H9 (cell line): ENCODE results near the gene PRPSAP2. TPM values are rescaled to one million over a fixed set of nuclear protein-coding genes. Genes with fewer than 3 reads are reported as not detected.

ENCODE experiments used
- DNase-seq: peaks from one replicate; pipeline ENCODE4 v3.0.0-alpha.2; 2017
- H2AFZ ChIP-seq: one replicate; pipeline ENCODE4 v1.6.1; 2013; ENCODE audit warnings: mild to moderate bottlenecking, low read length, control low read depth, moderate library complexity
- H2AK5ac ChIP-seq: 2 replicates; pipeline ENCODE4 v1.6.1; 2013; ENCODE audit warnings: low read length, control low read depth, mixed read lengths; ENCODE audit not compliant: insufficient read length
- H2BK120ac ChIP-seq: one replicate; pipeline ENCODE4 v1.6.1; 2013; ENCODE audit warnings: low read depth, mild to moderate bottlenecking, low read length, control low read depth, inconsistent platforms; ENCODE audit not compliant: poor library complexity, severe bottlenecking
- H2BK12ac ChIP-seq: 2 replicates; pipeline ENCODE4 v1.6.1; 2013; ENCODE audit warnings: low read length, control low read depth, mixed read lengths, low read depth; ENCODE audit not compliant: insufficient read length
- H2BK15ac ChIP-seq: 2 replicates; pipeline ENCODE4 v1.6.1; 2013; ENCODE audit warnings: low read depth, low read length, control low read depth
- H2BK20ac ChIP-seq: one replicate; pipeline ENCODE4 v1.6.1; 2013; ENCODE audit warnings: low read depth, mild to moderate bottlenecking, low read length, control low read depth, inconsistent platforms; ENCODE audit not compliant: poor library complexity, severe bottlenecking
- H2BK5ac ChIP-seq: 2 replicates; pipeline ENCODE4 v1.6.1; 2013; ENCODE audit warnings: low read length, control low read depth, mixed read lengths; ENCODE audit not compliant: insufficient read length
- H3K14ac ChIP-seq: 2 replicates; pipeline ENCODE4 v1.6.1; 2013; ENCODE audit warnings: low read length, control low read depth; ENCODE audit not compliant: insufficient read depth
- H3K18ac ChIP-seq: 2 replicates; pipeline ENCODE4 v1.6.1; 2013; ENCODE audit warnings: low read depth, mild to moderate bottlenecking, mixed read lengths, low read length, control low read depth; ENCODE audit not compliant: insufficient read length
- H3K23ac ChIP-seq: 2 replicates; pipeline ENCODE4 v1.6.1; 2013; ENCODE audit warnings: low read length, control low read depth, mixed read lengths, low read depth; ENCODE audit not compliant: insufficient read length
- H3K23me2 ChIP-seq: 2 replicates; pipeline ENCODE4 v1.6.1; 2013; ENCODE audit warnings: low read depth, mild to moderate bottlenecking, mixed read lengths, low read length, control low read depth; ENCODE audit not compliant: insufficient read length, poor library complexity, severe bottlenecking
- H3K27ac ChIP-seq: 2 replicates; pipeline ENCODE4 v1.5.1; 2013; ENCODE audit warnings: low read length, control low read depth, mixed read lengths, low read depth; ENCODE audit not compliant: insufficient read length
- H3K27me3 ChIP-seq: 2 replicates; pipeline ENCODE4 v1.6.1; 2013; ENCODE audit warnings: low read length, control low read depth, inconsistent platforms; ENCODE audit not compliant: insufficient read depth
- H3K4ac ChIP-seq: 2 replicates; pipeline ENCODE4 v1.6.1; 2013; ENCODE audit warnings: low read depth, mild to moderate bottlenecking, control low read depth, inconsistent platforms, low read length, moderate library complexity
- H3K4me1 ChIP-seq: 2 replicates; pipeline ENCODE4 v1.6.1; 2013; ENCODE audit warnings: low read length, control low read depth, inconsistent platforms; ENCODE audit not compliant: insufficient read depth
- H3K4me2 ChIP-seq: 2 replicates; pipeline ENCODE4 v1.6.1; 2013; ENCODE audit warnings: low read length, control low read depth, mixed read lengths; ENCODE audit not compliant: insufficient read length, insufficient read depth
- H3K56ac ChIP-seq: 2 replicates; pipeline ENCODE4 v1.6.1; 2013; ENCODE audit warnings: low read depth, mild to moderate bottlenecking, mixed read lengths, low read length, control low read depth; ENCODE audit not compliant: insufficient read length
- H3K79me1 ChIP-seq: 2 replicates; pipeline ENCODE4 v1.6.1; 2013; ENCODE audit warnings: low read depth, mild to moderate bottlenecking, moderate library complexity, low read length, control low read depth, inconsistent platforms; ENCODE audit not compliant: insufficient read depth, poor library complexity, severe bottlenecking
- H3K79me2 ChIP-seq: 2 replicates; pipeline ENCODE4 v1.6.1; 2013; ENCODE audit warnings: low read length, control low read depth, inconsistent platforms; ENCODE audit not compliant: insufficient read depth
- H3K9ac ChIP-seq: 2 replicates; pipeline ENCODE4 v1.6.1; 2013; ENCODE audit warnings: low read length, control low read depth, mixed read lengths; ENCODE audit not compliant: insufficient read length; ENCODE audit errors: extremely low read depth
- H3K9me3 ChIP-seq: one replicate; pipeline ENCODE4 v1.6.1; 2013; ENCODE audit warnings: low read depth, low read length, inconsistent platforms; ENCODE audit not compliant: control insufficient read depth
- H3T11ph ChIP-seq: one replicate; pipeline ENCODE4 v1.6.1; 2013; ENCODE audit warnings: mild to moderate bottlenecking, low read length, control low read depth, inconsistent platforms
- H4K20me1 ChIP-seq: one replicate; pipeline ENCODE4 v1.6.1; 2013; ENCODE audit not compliant: control insufficient read depth, insufficient read length, insufficient read depth
- H4K5ac ChIP-seq: 2 replicates; pipeline ENCODE4 v1.6.1; 2013; ENCODE audit warnings: low read depth, mild to moderate bottlenecking, mixed read lengths, low read length, control low read depth; ENCODE audit not compliant: insufficient read length
- H4K8ac ChIP-seq: replicated peaks from 2 replicates; pipeline ENCODE4 v1.6.1; 2013; ENCODE audit warnings: low read length, control low read depth, mixed read lengths, low read depth; ENCODE audit not compliant: insufficient read length
- H4K91ac ChIP-seq: 2 replicates; pipeline ENCODE4 v1.6.1; 2013; ENCODE audit warnings: low read depth, mild to moderate bottlenecking, moderate library complexity, mixed read lengths, low read length, control low read depth; ENCODE audit not compliant: insufficient read length
- H3K27ac Mint-ChIP-seq, 3 experiments: 2 replicates in 2 of 3; 3 replicates in 1 of 3; pipeline ENCODE4 v1.8.0; 2020 to 2021; ENCODE audit warnings: mixed read lengths in 3 of 3, mild to moderate bottlenecking in 1 of 3, moderate library complexity in 1 of 3
- H3K27me3 Mint-ChIP-seq: 2 replicates; pipeline ENCODE4 v1.8.0; 2021; ENCODE audit warnings: low read depth, mild to moderate bottlenecking, moderate library complexity, mixed read lengths
- H3K36me3 Mint-ChIP-seq, 3 experiments: 2 replicates in 2 of 3; 3 replicates in 1 of 3; pipeline ENCODE4 v1.8.0; 2020 to 2021; ENCODE audit warnings: low read depth in 3 of 3, mixed read lengths in 3 of 3; ENCODE audit not compliant: insufficient read depth in 1 of 3
- H3K4me1 Mint-ChIP-seq, 2 experiments: 2 replicates each; pipeline ENCODE4 v1.8.0; 2020; ENCODE audit warnings: mixed read lengths in 2 of 2
- H3K4me3 Mint-ChIP-seq, 2 experiments: 2 replicates in 1 of 2; 3 replicates in 1 of 2; pipeline ENCODE4 v1.8.0; 2020 to 2021; ENCODE audit warnings: mild to moderate bottlenecking in 2 of 2, mixed read lengths in 2 of 2, moderate library complexity in 1 of 2
- H3K9me3 Mint-ChIP-seq, 2 experiments: 2 replicates in 1 of 2; 3 replicates in 1 of 2; pipeline ENCODE4 v1.8.0; 2020; ENCODE audit warnings: mild to moderate bottlenecking in 2 of 2, mixed read lengths in 2 of 2, moderate library complexity in 1 of 2
- CTCF ChIP-seq: fragments of 200-600 bp; sonication (generic); conservative IDR thresholded peaks from 3 replicates; pipeline ENCODE4 v1.8.0; 2021; ENCODE audit warnings: antibody characterized with exemption, mild to moderate bottlenecking
- WGBS: extraction: QIAGEN DNeasy Blood & Tissue Kit; methylation state at CpG from one replicate; pipeline ENCODE4 v1.1.7; 2013; ENCODE audit warnings: missing lambda C conversion rate, low lambda C conversion rate, mixed read lengths; ENCODE audit not compliant: insufficient read length; ENCODE audit errors: extremely low coverage; 5-methylcytosine and 5-hydroxymethylcytosine counted together
- total RNA-seq: library from RNA; stranded (reverse); gene quantifications from 2 replicates; pipeline ENCODE4 v1.2.1, GENCODE V29; 2021

PRPSAP2 gene
- total RNA-seq, 1 experiment from 2014 or later: 58.0 TPM

GRCh38 chr17:18928628-18929125 is 70.7 kb downstream of the PRPSAP2 start:
- Histone ChIP-seq H2AK5ac (no peak overlapping the region), H3K4me2 (no peak overlapping the region), H2AFZ (no peak overlapping the region), H3K27ac (no peak overlapping the region), H3K79me1 (no peaks in the 10 kb centered on the region), H3K23me2 (no peaks in the 10 kb centered on the region), H2BK120ac (no peak overlapping the region), H3K79me2 (no peaks in the 10 kb centered on the region; the same call in 1 of the 2 replicates), H3K27me3 (no peaks in the 10 kb centered on the region), H3K56ac (no peak overlapping the region), H4K91ac (no peak overlapping the region), H3K4me1 (no peaks in the 10 kb centered on the region; the same call in 1 of the 2 replicates), H4K5ac (no peak overlapping the region), H3K14ac (no peak overlapping the region), H3K9ac (no peak overlapping the region), H2BK20ac (no peak overlapping the region), H3K18ac (no peak overlapping the region), H4K8ac (no peak overlapping the region), H4K20me1 (no peaks in the 10 kb centered on the region), H2BK12ac (no peak overlapping the region), H3K23ac (no peak overlapping the region), H3T11ph (no peak overlapping the region), H3K4ac (no peak overlapping the region), H3K9me3 (no peaks in the 10 kb centered on the region), H2BK15ac (no peak overlapping the region), H2BK5ac (no peak overlapping the region)
- Mint-ChIP-seq H3K4me1 (peaks cover 4 to 9% of the 10 kb centered on the region in 2 experiments), H3K9me3 (no peaks in the 10 kb centered on the region), H3K4me3 (no peak overlapping the region), H3K27ac (no peak overlapping the region), H3K27me3 (peaks cover 1% of the 10 kb centered on the region; the same call in 1 of the 2 replicates), H3K36me3 (peaks cover 25 to 49% (median 39%) of the 10 kb centered on the region in 3 experiments; a peak in 6 of 7 replicates)
- TF ChIP-seq CTCF: no peak; the same call in 2 of the 3 replicates
- no CpG with 5 or more reads among the region's 9 CpGs for WGBS
- no peak for DNase-seq
